ENCODE data around the gene SPDYE17.
"Not testable (repeated sequence)": the region's sequence is repeated elsewhere in the genome, so short reads cannot be mapped to it uniquely, and the experiment has no call there.

DNA sequence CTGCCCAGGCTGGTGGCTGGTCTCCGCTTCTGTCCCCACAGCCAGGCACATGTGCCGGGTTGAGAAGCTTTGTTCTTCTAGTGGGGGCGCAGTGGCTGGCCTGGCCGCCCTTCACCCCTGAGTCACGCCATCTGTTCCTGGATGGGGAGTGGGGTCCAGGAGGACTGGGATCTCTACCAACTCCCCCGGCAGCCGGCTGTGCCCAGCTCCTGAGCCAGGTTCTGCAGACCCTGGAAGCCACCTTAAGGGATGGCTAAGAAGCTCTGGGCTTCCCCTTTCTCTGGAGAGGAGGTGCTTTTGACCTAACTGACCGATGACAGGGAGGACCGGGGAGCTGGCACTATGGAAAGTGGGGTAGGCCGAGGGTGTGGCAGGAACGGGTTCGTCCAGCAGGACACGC lies 37.9 kb downstream of the SPDYE17 start:
- TF ChIP-seq, protein P1, sequence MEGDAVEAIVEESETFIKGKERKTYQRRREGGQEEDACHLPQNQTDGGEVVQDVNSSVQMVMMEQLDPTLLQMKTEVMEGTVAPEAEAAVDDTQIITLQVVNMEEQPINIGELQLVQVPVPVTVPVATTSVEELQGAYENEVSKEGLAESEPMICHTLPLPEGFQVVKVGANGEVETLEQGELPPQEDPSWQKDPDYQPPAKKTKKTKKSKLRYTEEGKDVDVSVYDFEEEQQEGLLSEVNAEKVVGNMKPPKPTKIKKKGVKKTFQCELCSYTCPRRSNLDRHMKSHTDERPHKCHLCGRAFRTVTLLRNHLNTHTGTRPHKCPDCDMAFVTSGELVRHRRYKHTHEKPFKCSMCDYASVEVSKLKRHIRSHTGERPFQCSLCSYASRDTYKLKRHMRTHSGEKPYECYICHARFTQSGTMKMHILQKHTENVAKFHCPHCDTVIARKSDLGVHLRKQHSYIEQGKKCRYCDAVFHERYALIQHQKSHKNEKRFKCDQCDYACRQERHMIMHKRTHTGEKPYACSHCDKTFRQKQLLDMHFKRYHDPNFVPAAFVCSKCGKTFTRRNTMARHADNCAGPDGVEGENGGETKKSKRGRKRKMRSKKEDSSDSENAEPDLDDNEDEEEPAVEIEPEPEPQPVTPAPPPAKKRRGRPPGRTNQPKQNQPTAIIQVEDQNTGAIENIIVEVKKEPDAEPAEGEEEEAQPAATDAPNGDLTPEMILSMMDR (IDR thresholded peaks at IDR 0.05; ENCODE audit: insufficient read depth, low read length), result not testable (repeated sequence)
- not testable (repeated sequence) for TF ChIP-seq GABPA, POLR2AphosphoS5 (IDR thresholded peaks at IDR 0.05; ENCODE audit: low read depth)
- TF ChIP-seq, protein P2, sequence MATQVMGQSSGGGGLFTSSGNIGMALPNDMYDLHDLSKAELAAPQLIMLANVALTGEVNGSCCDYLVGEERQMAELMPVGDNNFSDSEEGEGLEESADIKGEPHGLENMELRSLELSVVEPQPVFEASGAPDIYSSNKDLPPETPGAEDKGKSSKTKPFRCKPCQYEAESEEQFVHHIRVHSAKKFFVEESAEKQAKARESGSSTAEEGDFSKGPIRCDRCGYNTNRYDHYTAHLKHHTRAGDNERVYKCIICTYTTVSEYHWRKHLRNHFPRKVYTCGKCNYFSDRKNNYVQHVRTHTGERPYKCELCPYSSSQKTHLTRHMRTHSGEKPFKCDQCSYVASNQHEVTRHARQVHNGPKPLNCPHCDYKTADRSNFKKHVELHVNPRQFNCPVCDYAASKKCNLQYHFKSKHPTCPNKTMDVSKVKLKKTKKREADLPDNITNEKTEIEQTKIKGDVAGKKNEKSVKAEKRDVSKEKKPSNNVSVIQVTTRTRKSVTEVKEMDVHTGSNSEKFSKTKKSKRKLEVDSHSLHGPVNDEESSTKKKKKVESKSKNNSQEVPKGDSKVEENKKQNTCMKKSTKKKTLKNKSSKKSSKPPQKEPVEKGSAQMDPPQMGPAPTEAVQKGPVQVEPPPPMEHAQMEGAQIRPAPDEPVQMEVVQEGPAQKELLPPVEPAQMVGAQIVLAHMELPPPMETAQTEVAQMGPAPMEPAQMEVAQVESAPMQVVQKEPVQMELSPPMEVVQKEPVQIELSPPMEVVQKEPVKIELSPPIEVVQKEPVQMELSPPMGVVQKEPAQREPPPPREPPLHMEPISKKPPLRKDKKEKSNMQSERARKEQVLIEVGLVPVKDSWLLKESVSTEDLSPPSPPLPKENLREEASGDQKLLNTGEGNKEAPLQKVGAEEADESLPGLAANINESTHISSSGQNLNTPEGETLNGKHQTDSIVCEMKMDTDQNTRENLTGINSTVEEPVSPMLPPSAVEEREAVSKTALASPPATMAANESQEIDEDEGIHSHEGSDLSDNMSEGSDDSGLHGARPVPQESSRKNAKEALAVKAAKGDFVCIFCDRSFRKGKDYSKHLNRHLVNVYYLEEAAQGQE (IDR thresholded peaks at IDR 0.05; ENCODE audit: insufficient replicate concordance, low read depth), result not testable (repeated sequence)

All from HL-60 (cell line).